PC-3 (cell line): ENCODE measurements around the gene NR3C1. TPM values are rescaled to one million over a fixed set of nuclear protein-coding genes. Genes with fewer than 3 reads are reported as not detected.

Experiments
- ATAC-seq: fragments of 200-7000 bp; cut with Tn5 transposase; 2 replicates; pipeline ENCODE4 v1.9.1; 2020; ENCODE audit warnings: mild to moderate bottlenecking, moderate library complexity
- BruUV-seq: library from RNA; stranded (reverse); fragments of 400-500 nt; replicated peaks from 2 replicates; lab custom pipeline; 2021; lab: Mats Ljungman, UMichigan
- CTCF ChIA-PET: fragments of 300-600 bp; sonication (Branson Sonifier 250); formaldehyde crosslinking; loops from one replicate; lab custom pipeline; 2022; ENCODE audit warnings: antibody characterized with exemption; lab: Charles Lee
- POLR2A ChIA-PET: fragments of 300-600 bp; sonication (Branson Sonifier 250); formaldehyde crosslinking; loops from one replicate; lab custom pipeline; 2022; ENCODE audit warnings: antibody characterized with exemption; ENCODE audit not compliant: unreplicated experiment; lab: Charles Lee
- DNase-seq: peaks from one replicate; pipeline ENCODE4 v3.0.0-alpha.2; 2015
- H2AFZ ChIP-seq: fragments of 300-600 bp; sonication (generic); 2 replicates; pipeline ENCODE4 v1.6.0; 2016; ENCODE audit warnings: antibody characterized with exemption, low read length
- H3F3A ChIP-seq: fragments of 300-600 bp; sonication (generic); one replicate; pipeline ENCODE4 v1.6.0; 2017; ENCODE audit warnings: antibody characterized with exemption, low read length, control low read depth, mild to moderate bottlenecking; ENCODE audit not compliant: unreplicated experiment
- H3K27ac ChIP-seq: fragments of 300-600 bp; sonication (generic); 2 replicates; pipeline ENCODE4 v1.5.1; 2016; ENCODE audit warnings: mild to moderate bottlenecking, low read length
- H3K27me3 ChIP-seq: fragments of 300-600 bp; sonication (generic); 2 replicates; pipeline ENCODE4 v1.6.1; 2016; ENCODE audit warnings: low read length, mixed read lengths
- H3K36me3 ChIP-seq: fragments of 300-600 bp; sonication (generic); 2 replicates; pipeline ENCODE4 v1.6.1; 2016; ENCODE audit warnings: low read depth, mixed run types, low read length, mixed read lengths
- H3K4me1 ChIP-seq: fragments of 300-600 bp; sonication (generic); 2 replicates; pipeline ENCODE4 v1.5.1; 2016; ENCODE audit warnings: low read length; ENCODE audit not compliant: insufficient read depth
- H3K4me2 ChIP-seq: fragments of 300-600 bp; sonication (generic); 2 replicates; pipeline ENCODE4 v1.6.0; 2016; ENCODE audit warnings: low read length
- H3K4me3 ChIP-seq: fragments of 300-600 bp; sonication (generic); 2 replicates; pipeline ENCODE4 v1.5.1; 2016; ENCODE audit warnings: mild to moderate bottlenecking, low read length, mixed read lengths
- H3K79me2 ChIP-seq: fragments of 300-600 bp; sonication (generic); 2 replicates; pipeline ENCODE4 v1.6.1; 2017; ENCODE audit warnings: low read length, mixed read lengths
- H3K9ac ChIP-seq: fragments of 300-600 bp; sonication (generic); 2 replicates; pipeline ENCODE4 v1.6.0; 2016; ENCODE audit warnings: mild to moderate bottlenecking, low read length
- H3K9me2 ChIP-seq: fragments of 300-600 bp; sonication (generic); replicated peaks from 2 replicates; pipeline ENCODE4 v1.6.1; 2016; ENCODE audit warnings: mixed run types, low read length, mixed read lengths
- H3K9me3 ChIP-seq: fragments of 300-600 bp; sonication (generic); 2 replicates; pipeline ENCODE4 v1.6.1; 2016; ENCODE audit warnings: low read length, mixed read lengths
- H4K20me1 ChIP-seq: fragments of 300-600 bp; sonication (generic); 2 replicates; pipeline ENCODE4 v1.6.1; 2016; ENCODE audit warnings: low read length, mixed read lengths
- EZH2 ChIP-seq: fragments of 300-600 bp; sonication (generic); IDR thresholded peaks from one replicate; pipeline ENCODE4 v1.6.1; 2017; ENCODE audit warnings: antibody characterized with exemption, mild to moderate bottlenecking, low read length; ENCODE audit not compliant: unreplicated experiment
- EZH2phosphoT487 ChIP-seq: fragments of 300-600 bp; sonication (generic); IDR thresholded peaks from 2 replicates; pipeline ENCODE4 v1.6.1; 2018; ENCODE audit warnings: mild to moderate bottlenecking, antibody characterized with exemption, low read length, borderline replicate concordance
- intact Hi-C: fragments of 100-400 bp; cut with micrococcal nuclease; formaldehyde crosslinking; loops from 2 replicates; pipeline ENCODE4 v1.9.0; 2023
- total RNA-seq: library from RNA; depleted of rRNA; stranded (reverse); fragments of >200 nt; gene quantifications from 2 replicates; pipeline ENCODE4 v1.2.3, GENCODE V29; 2014
- TF ChIP-seq, protein P1 (sequence below): fragments of 300-600 bp; sonication (generic); conservative IDR thresholded peaks from 2 replicates; pipeline ENCODE4 v1.5.1; 2017; ENCODE audit warnings: antibody characterized with exemption, low read depth, mild to moderate bottlenecking, low read length

Gene NR3C1
- total RNA-seq, 1 experiment from 2014 or later: 13.0 TPM

DNA sequence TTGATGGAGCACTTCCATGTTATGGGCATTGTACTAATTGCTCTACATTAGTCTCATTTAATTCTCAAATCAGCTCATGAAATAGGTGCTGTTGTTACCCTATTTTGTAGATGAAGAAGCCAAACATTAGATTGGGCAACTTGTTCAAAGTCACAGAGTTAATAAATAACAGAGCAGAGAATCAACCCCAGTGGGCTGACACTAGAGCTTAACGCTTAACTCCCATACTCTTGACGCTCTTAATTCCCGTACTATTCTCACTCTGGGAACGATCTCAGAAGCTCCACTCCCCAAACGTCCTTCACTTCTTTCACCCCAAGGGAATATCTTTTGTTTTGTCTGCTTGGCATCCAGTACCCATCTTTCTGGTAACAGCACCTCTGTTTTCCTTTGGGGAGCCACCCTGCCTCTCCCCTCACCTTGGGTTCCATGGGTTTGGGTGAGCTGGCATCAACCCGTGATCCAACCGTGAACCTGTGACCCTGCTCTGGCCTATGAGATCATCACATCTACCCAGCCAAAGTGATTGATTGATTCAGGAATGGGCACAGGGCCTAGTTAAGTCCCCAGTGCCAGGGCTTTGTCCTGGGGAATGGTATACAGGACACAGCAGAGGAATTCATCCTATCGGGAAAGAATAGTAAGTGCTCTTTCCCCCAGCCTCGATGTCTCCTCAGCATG is 169.2 kb downstream of the NR3C1 start:
- H3K27ac ChIP-seq: no peak overlapping the region
- TF ChIP-seq EZH2phosphoT487: no peak
- TF ChIP-seq EZH2: no peak
- TF ChIP-seq, protein P1, sequence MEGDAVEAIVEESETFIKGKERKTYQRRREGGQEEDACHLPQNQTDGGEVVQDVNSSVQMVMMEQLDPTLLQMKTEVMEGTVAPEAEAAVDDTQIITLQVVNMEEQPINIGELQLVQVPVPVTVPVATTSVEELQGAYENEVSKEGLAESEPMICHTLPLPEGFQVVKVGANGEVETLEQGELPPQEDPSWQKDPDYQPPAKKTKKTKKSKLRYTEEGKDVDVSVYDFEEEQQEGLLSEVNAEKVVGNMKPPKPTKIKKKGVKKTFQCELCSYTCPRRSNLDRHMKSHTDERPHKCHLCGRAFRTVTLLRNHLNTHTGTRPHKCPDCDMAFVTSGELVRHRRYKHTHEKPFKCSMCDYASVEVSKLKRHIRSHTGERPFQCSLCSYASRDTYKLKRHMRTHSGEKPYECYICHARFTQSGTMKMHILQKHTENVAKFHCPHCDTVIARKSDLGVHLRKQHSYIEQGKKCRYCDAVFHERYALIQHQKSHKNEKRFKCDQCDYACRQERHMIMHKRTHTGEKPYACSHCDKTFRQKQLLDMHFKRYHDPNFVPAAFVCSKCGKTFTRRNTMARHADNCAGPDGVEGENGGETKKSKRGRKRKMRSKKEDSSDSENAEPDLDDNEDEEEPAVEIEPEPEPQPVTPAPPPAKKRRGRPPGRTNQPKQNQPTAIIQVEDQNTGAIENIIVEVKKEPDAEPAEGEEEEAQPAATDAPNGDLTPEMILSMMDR: no peak
- no peaks in the 10 kb centered on the region for H3K79me2 ChIP-seq
- H3K36me3 ChIP-seq: no peaks in the 10 kb centered on the region
- H4K20me1 ChIP-seq: no peaks in the 10 kb centered on the region
- no peak overlapping the region for H3K9ac ChIP-seq
- no peaks in the 10 kb centered on the region for H3K9me3 ChIP-seq
- H3K27me3 ChIP-seq: no peaks in the 10 kb centered on the region
- H3K9me2 ChIP-seq: no peaks in the 10 kb centered on the region
- no peak overlapping the region for H3K4me2 ChIP-seq
- ChIA-PET POLR2A (no interaction called here), CTCF (no interaction called here)
- intact Hi-C loops: no loop called here
- H2AFZ ChIP-seq: no peak overlapping the region
- H3F3A ChIP-seq: no peaks in the 10 kb centered on the region
- no peak overlapping the region for H3K4me3 ChIP-seq
- H3K4me1 ChIP-seq: peaks cover 3% of the 10 kb centered on the region; the same call in 1 of the 2 replicates
- no TSS peak for BruUV-seq
- ATAC-seq: no peak
- DNase-seq: no peak

DNA sequence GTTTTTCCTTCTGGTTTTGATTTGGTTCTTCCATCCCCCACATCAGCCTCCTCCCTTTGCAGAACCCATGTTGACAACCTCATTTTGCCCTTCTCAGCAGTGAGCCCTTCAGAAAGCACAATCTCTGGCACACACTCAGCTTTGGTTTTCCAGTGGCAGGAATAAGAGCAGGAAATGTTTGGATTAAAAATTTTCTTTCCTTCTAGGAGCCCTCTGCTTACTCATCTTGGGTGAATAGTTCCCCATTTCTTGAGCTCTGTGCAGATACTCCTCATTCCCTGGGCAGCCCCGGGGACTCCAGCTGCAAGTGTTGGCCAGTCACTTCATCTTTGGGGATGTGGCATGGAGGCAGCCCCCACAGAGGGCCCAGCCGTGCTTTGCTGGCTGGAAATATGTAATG is 170.5 kb downstream of the NR3C1 start:
- no peak for DNase-seq
- no peaks in the 10 kb centered on the region for H3K9me2 ChIP-seq
- H4K20me1 ChIP-seq: no peaks in the 10 kb centered on the region
- no peaks in the 10 kb centered on the region for H3F3A ChIP-seq
- no peak overlapping the region for H3K27ac ChIP-seq
- H3K4me2 ChIP-seq: no peak overlapping the region
- ChIA-PET CTCF (no interaction called here), POLR2A (no interaction called here)
- H2AFZ ChIP-seq: no peak overlapping the region
- no peaks in the 10 kb centered on the region for H3K9me3 ChIP-seq
- no peaks in the 10 kb centered on the region for H3K36me3 ChIP-seq
- intact Hi-C loops: no loop called here
- TF ChIP-seq EZH2phosphoT487 (no peak), EZH2 (no peak)
- TF ChIP-seq, protein P1: no peak
- no peak overlapping the region for H3K4me3 ChIP-seq
- no peaks in the 10 kb centered on the region for H3K79me2 ChIP-seq
- no TSS peak for BruUV-seq
- peaks cover 3% of the 10 kb centered on the region; the same call in 1 of the 2 replicates for H3K4me1 ChIP-seq
- no peak overlapping the region for H3K9ac ChIP-seq
- H3K27me3 ChIP-seq: no peaks in the 10 kb centered on the region
- ATAC-seq: no peak
